ENCODE measurements around the gene CALR3.

CALR3 gene

DNA sequence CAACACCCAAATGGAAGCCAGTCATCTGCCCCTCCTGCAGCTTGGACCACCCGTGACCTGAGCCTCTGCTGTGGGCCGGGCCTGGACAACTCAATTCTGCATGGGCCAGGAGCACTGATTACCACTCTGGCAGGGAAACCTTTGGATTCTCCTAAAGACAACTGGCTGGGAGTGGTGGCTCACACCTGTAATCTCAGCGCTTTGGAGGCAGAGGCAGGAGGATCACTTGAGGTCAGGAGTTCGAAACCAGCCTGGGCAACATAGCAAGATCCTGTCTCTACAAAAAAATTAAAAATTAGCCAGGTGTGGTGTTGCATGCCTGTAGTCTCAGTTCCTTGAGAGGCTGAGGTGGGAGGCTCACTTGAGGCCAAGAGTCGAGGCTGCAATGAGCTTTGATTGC is 30.7 kb downstream of the CALR3 start:
- no peak overlapping the region for H3K27ac ChIP-seq

DNA sequence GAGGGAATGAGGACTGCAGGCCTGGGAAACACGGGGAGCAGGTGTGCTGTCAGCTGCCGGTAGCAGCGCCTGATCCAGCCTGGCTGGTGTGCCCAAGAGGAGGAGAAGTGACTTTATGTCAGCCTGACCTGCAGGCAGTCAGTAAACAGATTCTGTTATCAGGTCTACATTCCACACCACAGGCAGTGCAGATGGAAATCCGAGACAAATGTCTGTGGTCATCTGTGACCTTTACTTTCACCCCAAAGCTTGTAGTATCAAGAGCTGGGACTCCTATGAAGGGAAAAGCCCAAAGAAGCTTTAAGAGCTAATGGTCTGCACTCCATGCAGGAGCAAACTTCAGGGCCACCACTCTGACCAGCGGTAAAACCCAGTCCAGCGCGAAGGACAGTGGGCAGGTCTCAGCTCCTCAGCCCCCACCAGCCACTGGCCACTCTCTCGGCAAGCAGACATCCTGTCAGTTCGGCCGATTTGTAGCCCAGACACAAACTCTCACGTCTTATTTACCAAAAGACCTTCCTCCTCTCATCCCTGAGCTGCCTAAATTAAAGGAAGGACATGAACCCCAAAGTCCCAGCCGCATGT is 31.9 kb downstream of the CALR3 start:
- no peak overlapping the region for H3K27ac ChIP-seq
- TF ChIP-seq CTCF (IDR thresholded peaks at IDR 0.05) (no peak), ZFX (IDR thresholded peaks at IDR 0.05; ENCODE audit: borderline replicate concordance) (no peak)

More for the DNA sequence above, 30.7 kb downstream of the CALR3 start:
- TF ChIP-seq ZFX (IDR thresholded peaks at IDR 0.05; ENCODE audit: borderline replicate concordance) (no peak), CTCF (IDR thresholded peaks at IDR 0.05) (no peak)

GRCh38 chr19:16463341-16463990 is 32.5 kb downstream of the CALR3 start:
- H3K27ac ChIP-seq, result no peak overlapping the region
- TF ChIP-seq CTCF (IDR thresholded peaks at IDR 0.05) (no peak), ZFX (IDR thresholded peaks at IDR 0.05; ENCODE audit: borderline replicate concordance) (no peak)

DNA sequence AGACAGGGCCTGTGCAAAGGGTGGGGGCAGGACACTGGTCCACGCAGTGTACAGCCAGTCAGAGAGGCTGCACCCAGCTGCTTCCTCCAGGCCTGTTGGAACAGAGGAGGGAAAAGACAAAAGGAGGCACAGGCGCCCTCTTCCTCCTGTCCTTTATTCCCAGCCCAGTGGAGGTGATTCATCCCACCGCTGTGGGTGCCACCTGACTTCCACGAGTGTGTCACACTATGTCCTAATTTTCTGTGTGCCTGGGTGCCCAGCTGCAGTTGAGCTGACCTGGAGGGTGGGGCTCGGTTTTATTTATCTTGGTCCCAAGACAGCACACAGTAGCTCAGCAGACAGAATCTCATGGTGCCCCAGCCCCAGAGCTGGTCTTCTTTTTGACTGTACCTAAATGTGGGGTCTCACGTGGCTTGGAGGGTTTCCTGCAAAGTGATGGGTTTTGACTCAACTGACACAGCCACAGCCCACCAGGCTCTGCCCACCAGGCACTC is 33.2 kb downstream of the CALR3 start:
- H3K27ac ChIP-seq, result no peak overlapping the region
- no peak for TF ChIP-seq ZFX (IDR thresholded peaks at IDR 0.05; ENCODE audit: borderline replicate concordance)
- no peak for TF ChIP-seq CTCF (IDR thresholded peaks at IDR 0.05)

DNA sequence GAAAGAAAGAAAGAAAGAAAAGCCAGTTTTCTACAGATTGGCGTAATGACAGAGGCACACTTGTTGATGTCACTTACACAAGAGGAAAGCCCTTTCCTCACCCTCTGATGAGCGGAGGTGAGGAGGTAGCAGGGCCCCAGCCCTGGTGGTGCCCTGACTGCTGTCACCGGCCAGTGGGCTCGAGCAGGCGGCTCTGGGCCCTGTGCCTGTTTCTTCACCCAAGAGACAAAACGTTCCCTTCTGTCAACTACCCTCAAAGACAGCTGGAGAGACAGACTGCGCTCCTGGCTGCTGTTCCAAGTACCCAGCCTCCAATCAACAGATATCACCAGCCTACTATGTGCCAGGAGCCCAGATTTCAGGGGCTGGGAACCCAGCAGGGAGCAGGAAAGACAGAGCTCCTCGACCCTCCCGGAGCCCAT is 34.3 kb downstream of the CALR3 start:
- H3K27ac ChIP-seq, result no peak overlapping the region
- TF ChIP-seq ZFX (IDR thresholded peaks at IDR 0.05; ENCODE audit: borderline replicate concordance), result no peak

DNA sequence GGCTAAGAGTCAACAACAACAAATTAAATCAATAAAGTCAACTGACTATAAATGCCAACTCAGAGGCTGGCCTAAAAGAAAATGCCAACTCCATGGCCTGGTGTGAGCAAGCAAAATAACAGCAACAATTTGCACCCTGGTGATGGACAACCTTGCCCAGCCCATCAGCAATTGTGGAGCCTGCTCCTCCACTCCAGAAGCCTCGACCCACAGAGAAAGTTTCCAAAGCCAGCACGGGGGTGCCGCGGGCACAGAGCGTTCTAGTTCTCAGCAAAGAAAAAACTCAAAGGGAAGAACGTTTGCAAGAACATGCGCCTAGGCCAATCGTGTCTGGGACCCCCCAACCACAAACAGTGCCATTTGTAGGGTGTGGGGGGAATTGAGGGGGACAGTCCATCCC is 35.5 kb downstream of the CALR3 start:
- no peak overlapping the region for H3K27ac ChIP-seq
- TF ChIP-seq CTCF (IDR thresholded peaks at IDR 0.05) (no peak), ZFX (IDR thresholded peaks at IDR 0.05; ENCODE audit: borderline replicate concordance) (no peak)

DNA sequence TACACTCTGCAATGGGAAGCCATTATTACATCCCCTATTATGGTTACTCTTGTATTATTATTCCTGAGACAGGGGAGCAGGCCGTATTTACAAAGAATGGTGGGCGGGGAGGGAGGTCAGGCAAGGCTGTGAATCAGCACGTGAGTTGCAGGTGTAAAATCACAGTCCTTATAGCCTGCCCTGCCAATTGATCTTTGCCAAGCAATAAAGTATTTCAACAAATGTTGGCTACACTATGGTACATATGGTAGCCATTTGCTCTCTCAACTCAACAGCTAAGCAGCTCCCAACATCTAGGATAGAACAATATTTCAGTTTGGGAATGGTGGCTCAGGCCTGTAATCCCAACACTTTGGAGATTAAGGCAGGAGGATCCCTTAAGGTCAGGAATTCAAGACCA is 36.3 kb downstream of the CALR3 start:
- no peak for TF ChIP-seq ZFX (IDR thresholded peaks at IDR 0.05; ENCODE audit: borderline replicate concordance)
- no peak for TF ChIP-seq CTCF (IDR thresholded peaks at IDR 0.05)
- no peak overlapping the region for H3K27ac ChIP-seq

All from 22Rv1 (cell line).